GM19099 (cell line): ENCODE data around the gene MPC1.

Source experiments
- POLR2A ChIP-seq: IDR thresholded peaks from 3 replicates; pipeline ENCODE4 v1.6.1; 2011; ENCODE audit warnings: low read depth; ENCODE audit not compliant: insufficient read length; ENCODE audit errors: extremely low read depth

Gene MPC1

DNA sequence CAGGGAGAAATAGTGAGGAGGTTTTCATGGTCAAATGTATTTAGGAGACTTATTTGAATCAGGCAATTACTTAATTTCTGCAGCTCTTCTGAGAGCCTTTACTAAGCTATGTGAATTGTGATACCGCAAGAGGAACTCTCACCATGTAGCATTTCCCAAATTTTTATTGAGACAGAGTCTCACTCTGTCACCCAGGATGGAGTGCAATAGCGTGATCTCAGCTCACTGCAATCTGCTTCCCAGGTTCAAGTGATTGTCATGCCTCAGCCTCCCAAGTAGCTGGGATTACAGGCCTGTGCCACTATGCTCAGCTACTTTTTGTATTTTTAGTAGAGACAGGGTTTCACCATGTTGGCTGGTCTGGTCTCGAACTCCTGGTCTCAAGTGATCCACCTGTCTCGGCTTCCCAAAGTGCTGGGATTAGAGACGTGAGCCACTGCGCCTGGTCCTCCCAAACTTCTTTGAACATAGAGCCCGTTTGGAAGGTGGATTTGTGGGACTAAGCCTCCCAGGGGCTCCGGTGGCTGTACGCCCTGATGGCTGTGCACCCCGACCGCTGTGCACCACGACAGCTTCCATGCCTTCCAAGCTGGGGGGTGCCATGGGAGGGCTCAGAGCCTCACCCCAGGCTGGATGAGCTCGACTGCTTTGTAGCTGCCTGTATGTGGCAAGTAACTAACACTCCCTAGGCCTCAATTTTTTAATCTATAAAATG, 5.7 kb upstream of the MPC1 start:
- TF ChIP-seq POLR2A: no peak

DNA sequence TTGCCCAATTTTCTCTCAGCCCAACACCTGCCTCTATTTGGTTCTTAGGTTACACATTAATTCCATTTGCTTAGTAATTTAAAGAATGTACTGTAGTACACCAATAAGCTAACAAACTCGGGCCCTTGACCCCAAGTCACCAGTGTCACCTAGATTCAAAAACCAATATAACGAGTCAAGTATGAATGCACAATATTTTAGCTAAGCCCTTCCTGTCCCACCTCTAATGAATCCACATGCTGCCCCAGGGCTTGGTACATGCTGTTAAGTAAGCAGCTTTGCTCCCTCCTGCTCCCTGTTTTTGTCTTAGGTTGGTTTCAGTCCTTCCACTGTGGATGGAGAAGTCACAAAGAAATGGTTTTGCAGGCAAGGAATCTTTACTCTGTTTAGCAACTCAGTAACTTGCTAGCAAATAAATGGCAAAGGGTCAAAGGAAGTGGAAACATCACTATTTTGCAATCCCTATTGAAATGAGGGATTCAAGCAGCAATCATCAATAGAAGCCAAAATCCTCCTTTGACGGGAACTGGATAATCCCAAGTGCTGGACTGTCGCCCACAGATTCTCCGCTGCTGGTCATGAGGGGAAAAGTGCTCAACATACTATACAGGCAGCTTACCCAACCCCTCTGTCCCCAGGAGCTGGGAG, 5.0 kb upstream of the MPC1 start:
- no peak for TF ChIP-seq POLR2A

DNA sequence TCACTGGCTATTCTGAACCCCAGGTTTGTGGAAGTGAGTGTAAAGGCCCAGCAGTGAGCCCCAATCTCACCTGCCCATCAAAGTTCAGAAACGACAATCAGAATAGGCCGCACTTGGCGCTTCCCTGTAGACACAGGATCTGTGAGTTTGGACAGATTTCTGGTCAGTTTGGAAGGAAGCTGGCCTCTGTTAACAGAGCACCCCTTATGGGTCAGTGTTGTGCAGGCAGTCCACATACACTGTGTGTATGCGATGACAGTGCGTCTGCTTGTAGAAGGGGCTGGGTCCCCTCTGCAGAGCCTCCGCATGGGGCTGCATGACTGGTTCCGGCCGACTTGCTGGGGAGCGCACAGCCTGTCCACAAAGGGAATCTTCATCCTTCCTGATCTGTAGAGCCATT, 3.4 kb upstream of the MPC1 start:
- TF ChIP-seq POLR2A: no peak

- TF ChIP-seq POLR2A: peak; percentile 74
These were observed 224 bp downstream of the MPC1 start for GRCh38 chr6:166382500-166382932.

- TF ChIP-seq POLR2A: peak; percentile 43
These were observed 824 bp downstream of the MPC1 start for GRCh38 chr6:166381733-166382499.

DNA sequence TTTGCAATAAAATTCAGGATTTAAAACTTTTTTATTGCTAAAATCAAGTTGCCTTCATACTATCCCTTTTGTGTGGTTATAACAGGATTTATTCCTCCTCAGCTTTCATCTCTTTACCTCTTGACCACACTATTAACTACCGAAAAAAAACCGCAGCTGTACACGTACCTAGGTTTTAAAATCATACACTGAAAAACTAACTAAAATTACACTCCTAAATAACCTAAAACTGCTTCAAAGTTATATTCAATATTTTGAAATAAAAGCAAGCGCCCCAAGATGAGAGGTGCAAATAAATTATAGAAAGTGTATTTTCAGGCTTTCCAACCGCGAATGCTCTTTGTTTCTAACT, 1.4 kb downstream of the MPC1 start:
- no peak for TF ChIP-seq POLR2A

DNA sequence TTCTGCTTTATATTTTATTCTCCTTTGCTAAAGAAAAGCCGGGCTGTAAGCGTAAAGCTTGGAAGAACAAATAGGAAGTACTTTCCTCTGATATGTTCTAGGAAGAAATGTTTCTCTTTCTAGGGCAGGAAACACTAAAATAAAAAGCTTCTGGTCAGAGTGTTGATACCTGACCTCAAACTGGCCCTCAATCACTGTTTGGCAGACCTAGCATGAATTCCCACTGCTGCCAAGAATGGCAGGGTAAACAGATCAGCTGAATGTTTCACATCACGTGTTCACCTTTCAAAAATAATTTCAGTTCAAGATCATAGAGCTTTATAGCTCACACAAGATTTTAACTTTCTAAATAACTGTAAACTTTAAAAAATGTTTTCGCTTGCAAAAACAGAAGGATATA, 2.9 kb downstream of the MPC1 start:
- TF ChIP-seq POLR2A: no peak

DNA sequence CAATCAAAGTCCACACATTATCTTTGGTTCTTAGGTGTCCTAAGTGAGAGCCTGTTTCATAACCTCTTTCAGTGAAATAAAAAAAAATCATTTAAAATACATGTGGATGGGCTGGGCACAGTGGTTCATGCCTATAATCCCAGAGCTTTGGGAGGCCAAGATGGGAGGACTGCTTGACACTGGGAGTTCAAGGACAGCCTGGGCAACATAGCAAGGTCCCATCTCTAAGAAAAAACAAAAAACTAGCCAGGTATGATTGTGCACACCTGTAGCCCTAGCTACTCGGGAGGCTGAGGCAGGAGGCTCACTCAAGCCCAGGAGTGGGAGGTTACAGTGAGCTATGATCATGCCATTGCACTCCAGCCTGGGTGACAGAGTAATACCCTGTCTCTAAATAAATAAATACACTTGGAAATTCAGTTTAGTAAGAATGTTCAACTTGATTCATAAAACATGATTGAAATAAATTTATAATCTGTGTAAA, 3.6 kb downstream of the MPC1 start:
- no peak for TF ChIP-seq POLR2A

- no peak for TF ChIP-seq POLR2A
These were observed 5.0 kb downstream of the MPC1 start for GRCh38 chr6:166377721-166378120.

GRCh38 chr6:166375013-166375412, 7.7 kb downstream of the MPC1 start:
- TF ChIP-seq POLR2A: no peak

DNA sequence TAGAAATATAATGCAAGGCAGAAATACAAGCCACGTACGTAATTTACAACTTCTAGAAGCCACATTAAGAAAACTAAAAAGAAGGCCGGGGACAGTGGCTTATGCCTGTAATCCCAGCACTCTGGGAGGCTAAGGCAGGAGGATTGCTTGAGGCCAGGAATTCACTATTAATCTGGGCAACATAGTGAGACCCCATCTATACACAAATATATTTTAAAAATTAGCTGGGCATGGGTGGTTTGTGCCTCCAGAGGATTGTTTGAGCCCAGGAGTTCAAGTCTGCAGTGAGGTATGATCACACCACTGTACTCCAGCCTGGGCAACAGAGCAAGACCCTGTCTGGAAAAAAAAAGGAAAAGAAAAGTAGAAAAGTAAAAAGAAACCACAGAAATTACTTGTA, 12.3 kb downstream of the MPC1 start:
- TF ChIP-seq POLR2A: no peak

- TF ChIP-seq POLR2A: no peak
These were observed 13.0 kb downstream of the MPC1 start for GRCh38 chr6:166369782-166370181.

DNA sequence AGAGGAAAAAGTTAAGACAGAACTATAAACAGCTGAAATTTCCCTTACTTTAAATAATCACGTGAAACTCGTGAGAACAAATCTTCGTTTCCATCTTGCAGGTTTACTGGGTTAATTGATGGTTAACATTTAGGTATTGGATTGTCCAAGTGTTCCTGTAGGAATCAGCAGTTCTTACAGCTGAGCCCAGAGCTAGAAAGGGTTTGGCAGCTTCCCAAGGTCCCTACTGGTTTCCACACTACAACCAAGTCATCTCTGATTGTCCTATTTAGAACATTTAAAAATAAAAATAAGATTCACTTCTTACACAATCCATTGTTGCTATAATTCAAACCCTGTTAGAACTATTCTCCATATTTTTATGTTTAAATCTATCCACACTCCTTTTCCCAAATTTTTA, 15.8 kb downstream of the MPC1 start:
- TF ChIP-seq POLR2A: no peak

GRCh38 chr6:166365806-166366205, 16.9 kb downstream of the MPC1 start:
- TF ChIP-seq POLR2A: no peak

GRCh38 chr6:166365221-166365620, 17.5 kb downstream of the MPC1 start:
- TF ChIP-seq POLR2A: no peak

DNA sequence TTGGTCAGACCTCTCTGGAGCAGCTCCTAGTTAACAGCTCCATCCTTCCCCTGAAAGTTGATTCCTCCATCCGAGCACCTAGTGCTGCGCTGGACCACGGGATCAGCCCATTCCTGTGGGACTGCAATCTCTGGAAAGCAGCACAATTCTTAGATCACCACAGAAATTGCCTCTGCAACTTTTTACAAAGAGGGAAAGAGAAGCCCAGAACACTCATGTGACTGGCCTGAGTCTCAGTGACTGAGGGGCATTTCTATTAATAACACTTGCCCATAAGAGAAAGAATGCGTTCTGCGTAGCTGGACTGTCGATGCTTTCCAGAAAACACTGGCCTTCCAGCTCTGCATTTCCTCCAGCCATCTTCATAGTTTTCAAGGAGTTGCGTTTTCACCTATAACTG, 18.3 kb downstream of the MPC1 start:
- no peak for TF ChIP-seq POLR2A
